Measurements from ENCODE around the gene TMEM217. TPM values are rescaled to one million over a fixed set of nuclear protein-coding genes. Genes with fewer than 3 reads are reported as not detected.

TMEM217 gene
- total and polyA plus RNA-seq, 2 of the 8 experiments (the other 6 are each of a cell fraction or from before 2014, with no cell fraction given): 0.60 to 1.1 TPM

- Histone ChIP-seq H3K23me2 (ENCODE audit: low read depth, low read length) (peaks cover 5% of the 10 kb centered on the region; the same call in 1 of the 2 replicates), H3K9ac (replicated peaks in 1 of 4; ENCODE audit: extremely low read depth in 1 of 4, low read depth in 3 of 4, low read length in 3 of 4) (no peak overlapping the region), H3K14ac (ENCODE audit: insufficient read length) (no peak overlapping the region), H3K79me2 (ENCODE audit: control insufficient read depth in 1 of 2, insufficient read depth in 2 of 2, low read length in 2 of 2) (no peaks in the 10 kb centered on the region), H2AFZ (ENCODE audit: low read length) (no peak overlapping the region), H2BK15ac (ENCODE audit: low read length) (no peak overlapping the region), H3K27me3 (replicated peaks in 1 of 4; ENCODE audit: control insufficient read depth in 3 of 4, extremely low read depth in 1 of 4, insufficient read depth in 3 of 4, low read length in 3 of 4) (no peaks in the 10 kb centered on the region), H3K4ac (replicated peaks; ENCODE audit: insufficient read length, low read depth, low read length) (no peak overlapping the region), H3K18ac (ENCODE audit: extremely low read depth, low read length) (no peak overlapping the region), H3K4me3 (ENCODE audit: extremely low read depth in 1 of 4, insufficient read depth in 2 of 4, low read depth in 3 of 4, low read length in 4 of 4) (peak overlapping the region; percentile 4 to 68 (median 50); a peak in 6 of 8 replicates), H3K4me2 (ENCODE audit: insufficient read depth in 1 of 2, low read depth in 2 of 2, low read length in 2 of 2) (peak overlapping the region; percentile 71 to 88; a peak in 2 of 4 replicates), H2BK12ac (ENCODE audit: low read depth, low read length) (no peak overlapping the region), H2BK120ac (replicated peaks; ENCODE audit: low read depth, low read length) (no peak overlapping the region), H3K27ac (ENCODE audit: low read depth, low read length) (no peak overlapping the region), H3K23ac (ENCODE audit: insufficient read length) (no peak overlapping the region), H2BK20ac (ENCODE audit: low read length) (no peak overlapping the region), H4K5ac (ENCODE audit: insufficient read length, low read depth, low read length) (no peak overlapping the region), H3K4me1 (replicated peaks in 1 of 4; ENCODE audit: control insufficient read depth in 3 of 4, insufficient read depth in 4 of 4, low read length in 3 of 4) (no peaks in the 10 kb centered on the region; a peak in 1 of 7 replicates), H3K79me1 (ENCODE audit: low read depth, low read length) (no peaks in the 10 kb centered on the region), H2AK5ac (ENCODE audit: low read depth, low read length) (no peak overlapping the region), H4K20me1 (replicated peaks in 1 of 2; ENCODE audit: control insufficient read depth in 1 of 2, insufficient read depth in 2 of 2, low read length in 2 of 2) (no peaks in the 10 kb centered on the region), H3K56ac (replicated peaks; ENCODE audit: insufficient read length, low read depth, low read length) (no peak overlapping the region), H3K9me3 (ENCODE audit: insufficient read depth in 2 of 2, low read depth in 1 of 2, low read length in 1 of 2) (no peaks in the 10 kb centered on the region), H4K8ac (ENCODE audit: extremely low read depth, insufficient read depth, low read length) (no peak overlapping the region), H3K36me3 (ENCODE audit: control insufficient read depth in 2 of 4, insufficient read depth in 4 of 4, low read length in 3 of 4) (no peaks in the 10 kb centered on the region), H4K91ac (replicated peaks; ENCODE audit: insufficient read length, low read length) (no peak overlapping the region), H2BK5ac (ENCODE audit: low read depth, low read length) (no peak overlapping the region)
- no peak for DNase-seq (ENCODE audit: low read depth in 1 of 2, low spot score in 2 of 2)
- no peak for FAIRE-seq
- TF ChIP-seq BCL11A (IDR thresholded peaks at IDR 0.05; ENCODE audit: low read depth in 2 of 2, low read length in 2 of 2): no peak
- TF ChIP-seq PHF8 (conservative IDR thresholded peaks at IDR 0.05; ENCODE audit: low read depth, low read length): no peak
- TF ChIP-seq TEAD4 (IDR thresholded peaks at IDR 0.05; ENCODE audit: low read depth, low read length): no peak
- no peak for TF ChIP-seq SUZ12 (IDR thresholded peaks at IDR 0.05; ENCODE audit: low read length)
- CTCF ChIA-PET (ENCODE audit: partially characterized antibody): interaction anchor here (1.4 to 6.2 kb wide), 2 partner anchors 14 to 205 kb away, joined by 3 to 55 read pairs; no protein-coding TSS in a partner anchor
- POLR2A ChIA-PET (ENCODE audit: partially characterized antibody): interaction anchor here (1.1 to 1.2 kb wide), 3 partner anchors 12 to 237 kb away, joined by 3 to 4 read pairs (median 3); partner anchors contain the start of gene MTCH1
Measured at GRCh38 chr6:37222992-37223391, 35.0 kb downstream of the TMEM217 start.
